HG02885 (cell line): ENCODE results near the gene ASAP2.

Source experiments
- ATAC-seq: cut with Tn5 transposase; IDR thresholded peaks from one replicate; pipeline ENCODE4 v1.9.1; 2021; ENCODE audit warnings: mild to moderate bottlenecking; ENCODE audit not compliant: unreplicated experiment, poor library complexity

ASAP2 gene

GRCh38 chr2:9365498-9366019 is 158.9 kb downstream of the ASAP2 start:
- ATAC-seq: no peak

GRCh38 chr2:9366026-9366425 is 159.4 kb downstream of the ASAP2 start:
- no peak for ATAC-seq

- no peak for ATAC-seq
Observed at GRCh38 chr2:9370746-9371145, 164.1 kb downstream of the ASAP2 start.

GRCh38 chr2:9373047-9373446 is 166.4 kb downstream of the ASAP2 start:
- no peak for ATAC-seq

GRCh38 chr2:9373476-9373875 is 166.9 kb downstream of the ASAP2 start:
- no peak for ATAC-seq

- ATAC-seq: no peak
Observed at GRCh38 chr2:9374071-9374730, 167.6 kb downstream of the ASAP2 start.

- ATAC-seq: no peak
Observed at GRCh38 chr2:9375857-9376428, 169.3 kb downstream of the ASAP2 start.

GRCh38 chr2:9377461-9378097 is 171.0 kb downstream of the ASAP2 start:
- no peak for ATAC-seq

- ATAC-seq: no peak
Observed at GRCh38 chr2:9378433-9379390, 172.1 kb downstream of the ASAP2 start.

- ATAC-seq: no peak
Observed at GRCh38 chr2:9379391-9379755, 172.8 kb downstream of the ASAP2 start.

- ATAC-seq: no peak
Observed at GRCh38 chr2:9380702-9381628, 174.4 kb downstream of the ASAP2 start.

GRCh38 chr2:9382604-9383235 is 176.1 kb downstream of the ASAP2 start:
- ATAC-seq: no peak

GRCh38 chr2:9384521-9384920 is 177.9 kb downstream of the ASAP2 start:
- ATAC-seq: no peak

- ATAC-seq: no peak
Observed at GRCh38 chr2:9385841-9386240, 179.2 kb downstream of the ASAP2 start.

- ATAC-seq: no peak
Observed at GRCh38 chr2:9388199-9388681, 181.6 kb downstream of the ASAP2 start.

- no peak for ATAC-seq
Observed at GRCh38 chr2:9388950-9389911, 182.6 kb downstream of the ASAP2 start.

GRCh38 chr2:9390151-9390850 is 183.7 kb downstream of the ASAP2 start:
- no peak for ATAC-seq
